Hepatocyte (in vitro differentiated cells): Measurements from ENCODE around the gene YJU2. TPM values are rescaled to one million over a fixed set of nuclear protein-coding genes. Genes with fewer than 3 reads are reported as not detected.

Experiments used
- DNase-seq: peaks from one replicate; pipeline ENCODE4 v3.0.0-alpha.2; 2016; ENCODE audit warnings: low spot score
- H2AFZ ChIP-seq: fragments of 200-600 bp; sonication (generic); 2 replicates; pipeline ENCODE4 v1.6.0; 2016; ENCODE audit warnings: antibody characterized with exemption, mild to moderate bottlenecking
- H3K27ac ChIP-seq: fragments of 200-600 bp; sonication (generic); 2 replicates; pipeline ENCODE4 v1.5.1; 2016; ENCODE audit warnings: mild to moderate bottlenecking
- H3K27me3 ChIP-seq: fragments of 200-600 bp; sonication (generic); 2 replicates; pipeline ENCODE4 v1.6.1; 2016
- H3K36me3 ChIP-seq: fragments of 200-600 bp; sonication (generic); replicated peaks from 2 replicates; pipeline ENCODE4 v1.5.1; 2016; ENCODE audit warnings: low read depth; ENCODE audit not compliant: insufficient read depth
- H3K4me1 ChIP-seq: fragments of 200-600 bp; sonication (generic); 2 replicates; pipeline ENCODE4 v1.5.1; 2016; ENCODE audit warnings: mild to moderate bottlenecking, moderate library complexity; ENCODE audit not compliant: insufficient read depth
- H3K4me2 ChIP-seq: fragments of 200-600 bp; sonication (generic); 2 replicates; pipeline ENCODE4 v1.6.0; 2016
- H3K4me3 ChIP-seq: fragments of 200-600 bp; sonication (generic); 2 replicates; pipeline ENCODE4 v1.5.1; 2016; ENCODE audit warnings: mild to moderate bottlenecking
- H3K79me2 ChIP-seq: fragments of 200-600 bp; sonication (generic); 2 replicates; pipeline ENCODE4 v1.6.0; 2017; ENCODE audit warnings: mild to moderate bottlenecking
- H3K9me2 ChIP-seq: fragments of 200-600 bp; sonication (generic); replicated peaks from 2 replicates; pipeline ENCODE4 v1.6.0; 2017; ENCODE audit warnings: mild to moderate bottlenecking; ENCODE audit not compliant: insufficient read depth
- H3K9me3 ChIP-seq: fragments of 200-600 bp; sonication (generic); 2 replicates; pipeline ENCODE4 v1.5.1; 2016; ENCODE audit warnings: low read depth, mild to moderate bottlenecking
- H4K20me1 ChIP-seq: fragments of 200-600 bp; sonication (generic); 2 replicates; pipeline ENCODE4 v1.6.0; 2016; ENCODE audit warnings: mild to moderate bottlenecking; ENCODE audit not compliant: insufficient read depth, poor library complexity, severe bottlenecking
- CTCF ChIP-seq: fragments of 200-600 bp; sonication (generic); IDR thresholded peaks from 2 replicates; pipeline ENCODE4 v1.5.1; 2016; ENCODE audit warnings: antibody characterized with exemption, mild to moderate bottlenecking; ENCODE audit not compliant: poor library complexity
- EZH2 ChIP-seq: fragments of 200-600 bp; sonication (generic); IDR thresholded peaks from 2 replicates; pipeline ENCODE4 v1.6.1; 2016; ENCODE audit warnings: antibody characterized with exemption, mild to moderate bottlenecking, borderline replicate concordance
- EZH2phosphoT487 ChIP-seq: fragments of 200-600 bp; sonication (generic); IDR thresholded peaks from one replicate; pipeline ENCODE4 v1.6.1; 2018; ENCODE audit warnings: antibody characterized with exemption, mild to moderate bottlenecking, low read depth, moderate library complexity; ENCODE audit not compliant: unreplicated experiment, severe bottlenecking
- WGBS: methylation state at CpG from one replicate; pipeline ENCODE4 v1.1.6; 2016; ENCODE audit warnings: low lambda C conversion rate; ENCODE audit errors: missing lambda C conversion rate; 5-methylcytosine and 5-hydroxymethylcytosine counted together
- polyA plus RNA-seq: library from polyadenylated mRNA; unstranded; fragments of >200 nt; fragmentation: Nextera tagmentation; extraction: Ambion mirVana; gene quantifications from 2 replicates; pipeline ENCODE4 v1.2.1, GENCODE V29; 2016
- total RNA-seq: library from RNA; depleted of rRNA; stranded (reverse); fragments of >200 nt; gene quantifications from 2 replicates; pipeline ENCODE4 v1.2.3, GENCODE V29; 2014

The YJU2 gene
- total and polyA plus RNA-seq, 2 experiments from 2014 or later, result 16.0 to 18.8 TPM

DNA sequence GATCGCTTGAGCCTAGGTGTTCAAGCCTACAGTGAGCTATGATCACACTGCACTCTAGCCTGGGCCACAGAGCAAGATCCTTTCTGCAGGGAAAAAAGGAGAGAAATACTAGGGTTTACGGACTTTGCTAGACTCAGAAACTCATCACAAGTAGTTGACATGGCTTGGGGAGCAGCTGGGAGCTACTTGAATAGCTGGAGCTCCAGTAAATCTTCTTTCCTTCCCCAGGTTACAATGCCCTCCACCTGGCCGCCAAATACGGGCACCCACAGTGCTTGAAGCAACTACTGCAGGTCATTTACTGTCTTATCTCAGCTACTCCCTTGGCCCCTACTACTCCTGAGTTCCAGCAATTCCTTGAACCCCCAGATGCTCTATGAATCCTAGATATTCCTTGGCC is 45.1 kb upstream of the YJU2 start:
- Histone ChIP-seq H2AFZ (no peak overlapping the region), H3K27ac (no peak overlapping the region), H3K27me3 (peaks cover 48% of the 10 kb centered on the region), H3K4me2 (no peak overlapping the region), H4K20me1 (no peaks in the 10 kb centered on the region), H3K9me3 (no peaks in the 10 kb centered on the region), H3K79me2 (no peaks in the 10 kb centered on the region), H3K9me2 (no peaks in the 10 kb centered on the region), H3K4me3 (no peak overlapping the region), H3K4me1 (peaks cover 4% of the 10 kb centered on the region), H3K36me3 (no peaks in the 10 kb centered on the region)
- 93% methylated on average over 4 of the region's 4 CpGs for WGBS
- TF ChIP-seq EZH2phosphoT487 (no peak), CTCF (no peak), EZH2 (no peak)
- no peak for DNase-seq

DNA sequence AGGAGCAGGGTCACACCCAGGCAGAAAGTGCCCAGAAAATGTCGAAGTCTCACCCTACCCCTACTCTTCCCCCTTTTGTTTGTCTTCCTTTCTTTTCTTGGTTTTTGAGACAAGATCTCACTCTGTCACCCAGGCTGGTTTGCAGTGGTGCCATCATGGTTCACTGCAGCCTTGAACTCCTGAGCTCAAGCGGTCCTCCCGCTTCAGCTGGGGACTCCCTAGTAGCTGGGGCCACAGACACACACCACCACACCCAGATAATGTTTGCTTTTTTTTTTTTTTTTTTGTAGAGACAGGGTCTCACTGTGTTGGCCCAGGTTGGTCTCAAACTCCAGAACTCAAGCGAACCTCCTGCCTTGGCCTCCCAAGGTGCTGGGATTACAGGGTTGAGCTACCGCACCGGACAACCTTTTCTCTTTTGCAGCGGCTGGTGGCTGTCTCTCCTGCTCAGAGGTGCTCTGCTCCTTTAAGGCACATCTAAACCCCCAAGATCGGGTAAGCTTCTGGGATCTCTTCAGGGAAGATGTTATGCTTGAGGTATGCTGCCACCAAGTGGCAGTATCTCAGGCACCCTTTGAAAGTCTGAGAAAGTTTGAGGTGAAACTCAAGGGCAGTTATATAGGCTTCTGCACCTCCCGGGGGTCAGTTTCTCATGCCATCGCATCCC is 39.9 kb upstream of the YJU2 start:
- Histone ChIP-seq H3K4me1 (no peaks in the 10 kb centered on the region), H3K79me2 (no peaks in the 10 kb centered on the region), H3K9me3 (no peaks in the 10 kb centered on the region), H3K36me3 (no peaks in the 10 kb centered on the region), H3K4me3 (no peak overlapping the region), H3K27ac (no peak overlapping the region), H3K27me3 (peaks cover under 1% of the 10 kb centered on the region), H2AFZ (no peak overlapping the region), H3K4me2 (no peak overlapping the region), H3K9me2 (no peaks in the 10 kb centered on the region), H4K20me1 (no peaks in the 10 kb centered on the region)
- DNase-seq, result no peak
- 80% methylated on average over 10 of the region's 10 CpGs for WGBS
- TF ChIP-seq EZH2phosphoT487 (no peak), CTCF (peak; percentile 26)

- WGBS, result 70% methylated on average over 12 of the region's 13 CpGs
- Histone ChIP-seq H3K4me3 (no peak overlapping the region), H3K79me2 (no peaks in the 10 kb centered on the region), H3K27ac (no peak overlapping the region), H3K36me3 (no peaks in the 10 kb centered on the region), H3K9me3 (no peaks in the 10 kb centered on the region), H4K20me1 (no peaks in the 10 kb centered on the region), H2AFZ (no peak overlapping the region), H3K27me3 (no peaks in the 10 kb centered on the region), H3K4me2 (no peak overlapping the region), H3K9me2 (no peaks in the 10 kb centered on the region), H3K4me1 (no peaks in the 10 kb centered on the region)
- DNase-seq, result peak; percentile 55
- TF ChIP-seq CTCF (peak; percentile 50), EZH2phosphoT487 (no peak)
These were observed 38.3 kb upstream of the YJU2 start for GRCh38 chr19:4208385-4209094.
